GM15510 (cell line): Measurements from ENCODE around the gene LCA5.

Experiments
- POLR2A ChIP-seq: IDR thresholded peaks from 3 replicates; pipeline ENCODE4 v1.6.1; 2011; ENCODE audit warnings: borderline replicate concordance; ENCODE audit not compliant: insufficient read length; ENCODE audit errors: extremely low read depth

Gene LCA5

GRCh38 chr6:79536954-79537747 lies at the start of gene LCA5:
LCA5 (minus strand) TSS chr6:79537430; CDS start chr6:79518894, 18,536 bp downstream.
- TF ChIP-seq POLR2A, result peak; percentile 53

- TF ChIP-seq POLR2A, result no peak
Measured at GRCh38 chr6:79586548-79586947, 49.3 kb upstream of the LCA5 start.

GRCh38 chr6:79584332-79584731 lies 47.1 kb upstream of the LCA5 start:
- TF ChIP-seq POLR2A, result no peak

GRCh38 chr6:79574630-79575225 lies 37.5 kb upstream of the LCA5 start:
- TF ChIP-seq POLR2A, result no peak

GRCh38 chr6:79574174-79574573 lies 36.9 kb upstream of the LCA5 start:
- TF ChIP-seq POLR2A, result no peak

- TF ChIP-seq POLR2A, result no peak
Measured at GRCh38 chr6:79571030-79571367, 33.8 kb upstream of the LCA5 start.

- no peak for TF ChIP-seq POLR2A
Measured at GRCh38 chr6:79570129-79571029, 33.1 kb upstream of the LCA5 start.

GRCh38 chr6:79568996-79569395 lies 31.8 kb upstream of the LCA5 start:
- TF ChIP-seq POLR2A, result no peak

GRCh38 chr6:79564636-79565035 lies 27.4 kb upstream of the LCA5 start:
- TF ChIP-seq POLR2A, result no peak

GRCh38 chr6:79559706-79560105 lies 22.5 kb upstream of the LCA5 start:
- no peak for TF ChIP-seq POLR2A

GRCh38 chr6:79557673-79558467 lies 20.6 kb upstream of the LCA5 start:
- no peak for TF ChIP-seq POLR2A

- no peak for TF ChIP-seq POLR2A
Measured at GRCh38 chr6:79554305-79554704, 17.1 kb upstream of the LCA5 start.

GRCh38 chr6:79551401-79551800 lies 14.2 kb upstream of the LCA5 start:
- no peak for TF ChIP-seq POLR2A

GRCh38 chr6:79548304-79548703 lies 11.1 kb upstream of the LCA5 start:
- no peak for TF ChIP-seq POLR2A
